Cardiac septum (tissue), 1 donor: ENCODE data around the gene KRTAP4-16. TPM values are rescaled to one million over a fixed set of nuclear protein-coding genes. Genes with fewer than 3 reads are reported as not detected.
"Not testable (repeated sequence)": the region's sequence is repeated elsewhere in the genome, so short reads cannot be mapped to it uniquely, and the experiment has no call there.

ENCODE experiments used
- DNase-seq: peaks from one replicate; pipeline ENCODE4 v3.0.0-alpha.2; 2020; ENCODE audit warnings: low spot score
- intact Hi-C: fragments of 100-400 bp; cut with DNase I; formaldehyde crosslinking; loops from one replicate; pipeline ENCODE4 v1.14.0; 2022
- long read RNA-seq: library from polyadenylated mRNA; unstranded; transcript quantifications from one replicate; pipeline ENCODE4 v2.0.0, GENCODE V29; 2021
- total RNA-seq: library from RNA; stranded (reverse); fragmentation: NEBNext Ultra II Directional; extraction: Animal tissue kit (Norgen Biotek cat#: 25700); gene quantifications from one replicate; pipeline ENCODE4 v1.2.1, GENCODE V29; 2021
- donor health status: DM: no; HTN: no; CAD: no.

KRTAP4-16 gene
- total RNA-seq = not detected
- long read RNA-seq = 0 reads

GRCh38 chr17:41101586-41102259 lies at the start of gene KRTAP4-16:
KRTAP4-16 (minus strand) TSS chr17:41102209; CDS start chr17:41102209, 0 bp downstream.
- intact Hi-C loops = no loop called here
- no peak for DNase-seq

- DNase-seq = no peak
- intact Hi-C loops = no loop called here
Measured at GRCh38 chr17:41151525-41151924, 49.5 kb upstream of the KRTAP4-16 start.

- DNase-seq = no peak
- intact Hi-C loops = no loop called here
Measured at GRCh38 chr17:41150026-41150425, 48.0 kb upstream of the KRTAP4-16 start.

- intact Hi-C loops = no loop called here
- no peak for DNase-seq
Measured at GRCh38 chr17:41149652-41149985, 47.6 kb upstream of the KRTAP4-16 start, which contains the start of gene KRTAP4-5. KRTAP4-5 (minus strand) TSS chr17:41149825; CDS start chr17:41149767, 58 bp downstream.

- DNase-seq, intact Hi-C loops: not testable (repeated sequence)
Measured at GRCh38 chr17:41148971-41149651, 47.1 kb upstream of the KRTAP4-16 start.

GRCh38 chr17:41147531-41148204 lies 45.7 kb upstream of the KRTAP4-16 start:
- DNase-seq = no peak
- intact Hi-C loops = no loop called here

GRCh38 chr17:41145261-41145660 lies 43.3 kb upstream of the KRTAP4-16 start:
- intact Hi-C loops = no loop called here

DNA sequence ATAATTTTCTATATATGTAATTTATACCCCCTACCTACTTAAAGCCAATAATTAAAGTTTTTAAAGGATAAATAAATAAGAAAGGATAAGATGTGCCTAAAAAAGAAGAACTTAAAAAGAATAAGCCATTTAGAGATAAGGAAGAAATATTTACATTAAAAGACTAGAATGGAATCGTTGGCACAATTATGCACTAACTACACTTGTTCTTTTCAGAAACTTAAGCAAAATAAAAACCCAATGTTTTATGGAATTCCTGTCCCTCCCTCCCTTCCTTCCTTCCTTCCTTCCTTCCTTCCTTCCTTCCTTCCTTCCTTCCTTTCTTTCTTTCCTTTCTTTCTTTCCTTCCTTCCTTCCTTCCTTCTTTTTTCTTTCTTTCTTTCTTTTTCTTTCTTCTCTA lies 42.8 kb upstream of the KRTAP4-16 start:
- intact Hi-C loops = no loop called here
- DNase-seq = no peak

More at GRCh38 chr17:41145261-41145660, 43.3 kb upstream of the KRTAP4-16 start:
- DNase-seq = no peak

DNA sequence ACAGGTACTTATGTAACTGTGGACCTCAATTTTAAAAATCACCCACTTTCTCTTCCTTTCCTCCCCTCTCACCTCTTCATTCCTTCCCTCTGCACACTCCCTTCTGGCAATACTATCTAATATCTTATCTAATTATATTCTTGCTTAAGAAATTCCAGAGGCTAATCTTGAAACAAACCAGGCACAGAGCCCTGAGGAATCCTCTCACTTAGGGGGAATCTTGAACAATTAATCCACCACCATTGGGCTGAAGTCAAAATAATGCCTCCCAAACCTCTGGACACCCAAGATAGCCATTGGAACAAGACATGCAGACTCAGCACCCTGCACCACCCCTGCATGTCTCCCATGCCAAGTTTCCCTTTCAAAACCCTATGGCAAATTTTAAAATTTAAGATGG lies 39.4 kb upstream of the KRTAP4-16 start:
- intact Hi-C loops = no loop called here
- DNase-seq = no peak

DNA sequence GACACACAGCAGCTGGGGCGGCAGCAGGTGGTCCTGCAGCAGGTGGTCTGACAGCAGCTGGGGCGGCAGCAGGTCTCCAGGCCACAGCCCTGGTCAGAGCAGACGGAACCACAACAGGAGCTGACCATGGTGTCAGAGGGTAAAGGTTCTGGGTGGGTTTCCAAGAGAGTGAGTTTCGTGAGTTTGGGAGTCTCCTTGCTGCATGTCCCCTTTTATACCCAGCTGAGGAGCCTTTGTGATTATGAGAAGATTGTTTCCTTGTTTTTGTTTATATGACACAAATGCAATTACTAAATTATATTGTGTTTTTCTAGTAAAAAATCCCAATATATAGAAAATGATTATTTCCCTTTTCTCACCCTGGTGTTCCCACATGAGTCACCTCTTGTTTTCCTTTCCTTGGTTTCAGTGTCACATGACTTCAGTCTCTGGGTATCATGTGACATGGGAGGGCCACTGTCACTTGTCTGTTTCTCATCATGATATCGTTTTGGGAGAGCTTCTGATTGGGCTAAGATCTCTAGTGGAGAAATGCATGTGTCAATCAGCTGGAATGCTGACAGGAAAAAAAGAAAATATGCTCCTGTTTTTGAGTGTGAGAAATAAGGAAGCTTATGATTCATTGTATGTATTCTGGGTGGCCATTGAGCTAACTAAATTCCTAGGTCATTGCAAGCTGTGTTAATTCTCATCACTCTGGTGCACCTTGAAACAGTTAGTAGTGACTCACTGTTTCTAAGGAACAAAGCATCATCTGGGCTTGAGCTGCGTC lies 38.5 kb upstream of the KRTAP4-16 start, which contains the start of gene KRTAP4-6:
TSS of gene KRTAP4-6 (minus strand) at position 185 of the 772 bp plus-strand sequence. CDS start at position 128, 57 bp downstream.
- no peak for DNase-seq
- intact Hi-C loops = no loop called here

DNA sequence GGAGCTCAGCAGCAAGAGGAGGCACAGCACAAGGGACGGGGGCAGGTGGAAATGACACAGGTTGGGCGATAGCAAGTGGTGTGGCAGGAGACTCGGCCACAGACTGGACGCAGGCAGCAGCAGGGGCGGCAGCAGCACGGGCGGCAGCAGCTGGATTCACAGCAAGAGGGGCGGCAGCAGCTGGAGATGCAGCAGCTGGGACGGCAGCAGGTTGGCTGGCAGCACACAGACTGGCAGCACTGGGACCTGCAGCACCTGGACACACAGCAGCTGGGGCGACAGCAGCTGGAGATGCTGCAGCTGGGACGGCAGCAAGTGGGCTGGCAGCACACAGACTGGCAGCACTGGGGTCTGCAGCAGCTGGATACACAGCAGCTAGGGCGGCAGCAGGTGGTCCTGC lies 37.9 kb upstream of the KRTAP4-16 start:
- DNase-seq, intact Hi-C loops: not testable (repeated sequence)

GRCh38 chr17:41133880-41134735 lies 32.1 kb upstream of the KRTAP4-16 start:
- DNase-seq = no peak
- intact Hi-C loops = no loop called here

GRCh38 chr17:41131979-41132378 lies 30.0 kb upstream of the KRTAP4-16 start:
- DNase-seq = no peak
- intact Hi-C loops = no loop called here

GRCh38 chr17:41127371-41127770 lies 25.4 kb upstream of the KRTAP4-16 start:
- no peak for DNase-seq
- intact Hi-C loops = no loop called here

DNA sequence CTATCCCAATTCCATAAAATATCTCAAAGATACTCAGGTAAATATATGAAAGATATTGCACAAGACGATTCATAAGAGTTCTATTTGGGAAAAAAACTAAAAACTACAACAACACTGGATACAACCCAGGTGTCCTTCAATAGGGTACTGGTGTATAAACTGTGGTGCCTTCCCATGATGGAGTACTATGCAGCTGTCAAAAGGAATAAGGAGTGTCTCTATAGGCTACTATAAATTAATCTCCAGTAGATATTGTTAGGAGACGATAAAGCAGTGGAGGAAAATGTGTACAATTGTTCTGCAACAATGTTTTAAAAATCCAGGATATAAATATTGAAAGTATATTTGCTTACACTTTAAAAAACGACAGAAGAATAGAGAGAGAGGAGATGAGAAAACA lies 24.4 kb upstream of the KRTAP4-16 start:
- DNase-seq = no peak
- intact Hi-C loops = no loop called here

DNA sequence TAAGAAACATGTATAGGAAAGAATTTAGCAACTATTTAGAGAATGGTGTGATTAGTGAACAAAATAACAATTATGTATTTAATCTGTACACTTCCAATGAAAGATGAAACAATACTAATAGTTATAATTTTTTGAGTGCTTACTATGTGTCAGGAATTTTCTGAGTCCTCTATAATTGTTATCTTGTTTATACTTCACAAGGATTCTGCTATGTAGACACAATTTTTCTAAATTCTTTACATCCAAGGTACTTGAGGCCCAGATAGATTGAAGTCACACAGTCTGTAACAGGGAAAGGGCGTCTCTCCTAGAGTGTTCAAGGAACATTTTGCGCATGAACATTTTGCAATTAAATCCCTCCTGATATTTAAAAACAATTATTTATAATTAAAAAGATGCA lies 23.1 kb upstream of the KRTAP4-16 start:
- no peak for DNase-seq
- intact Hi-C loops = no loop called here

- intact Hi-C loops, DNase-seq: not testable (repeated sequence)
Measured at GRCh38 chr17:41123991-41124371, 22.0 kb upstream of the KRTAP4-16 start, which contains the start of gene KRTAP4-12. KRTAP4-12 (minus strand) TSS chr17:41124182; CDS start chr17:41124122, 60 bp downstream.

GRCh38 chr17:41123292-41123990 lies 21.4 kb upstream of the KRTAP4-16 start:
- DNase-seq, intact Hi-C loops: not testable (repeated sequence)
